Body of pancreas (tissue), 4 donors: ENCODE data around the gene COPS3. TPM values are rescaled to one million over a fixed set of nuclear protein-coding genes. Genes with fewer than 3 reads are reported as not detected.
"Not testable (repeated sequence)": the region's sequence is repeated elsewhere in the genome, so short reads cannot be mapped to it uniquely, and the experiment has no call there.

Experiments
- ATAC-seq: fragments of 150-250 bp; one replicate; pipeline ENCODE4 v1.9.1; 2016
- DNase-seq, 4 donors: peaks; one replicate each; pipeline ENCODE4 v3.0.0-alpha.2; 2019
- H3K27ac ChIP-seq, 4 donors: fragments of 200-600 bp; sonication (generic); 1 replicate in 3 of 4; 2 replicates in 1 of 4; pipeline versions ENCODE4 v1.5.1 to v1.6.1; 2016 to 2019; ENCODE audit warnings: mild to moderate bottlenecking in 1 of 4, mixed read lengths in 1 of 4, moderate library complexity in 1 of 4
- H3K27me3 ChIP-seq, 2 donors: fragments of 200-600 bp; sonication (generic); one replicate each; pipeline ENCODE4 v1.6.0; 2016; ENCODE audit warnings: mild to moderate bottlenecking in 1 of 2
- H3K36me3 ChIP-seq, 2 donors: fragments of 200-600 bp; sonication (generic); replicated peaks in 1 of 2; 2 replicates each; pipeline ENCODE4 v1.5.1; 2016; ENCODE audit warnings: low read depth in 2 of 2; ENCODE audit not compliant: insufficient read depth in 1 of 2
- H3K4me1 ChIP-seq: fragments of 200-600 bp; sonication (generic); one replicate; pipeline ENCODE4 v1.6.0; 2016
- H3K4me3 ChIP-seq, 2 donors: fragments of 200-600 bp; sonication (generic); 1 replicate in 1 of 2; 2 replicates in 1 of 2; pipeline ENCODE4 v1.5.1; 2016 to 2019
- H3K9me3 ChIP-seq, 3 donors: fragments of 200-600 bp; sonication (generic); 1 replicate in 2 of 3; 2 replicates in 1 of 3; pipeline ENCODE4 v1.5.1; 2016
- POLR2A ChIP-seq, 3 donors: fragments of 450-650 bp; IDR thresholded peaks; one replicate each; pipeline ENCODE4 v1.6.1; 2016; ENCODE audit warnings: antibody characterized with exemption in 3 of 3, mild to moderate bottlenecking in 2 of 3
- WGBS, 2 donors: methylation state at CpG; one replicate each; pipeline ENCODE4 v1.1.5; 2017; 5-methylcytosine and 5-hydroxymethylcytosine counted together
- intact Hi-C: fragments of 100-400 bp; cut with DNase I; formaldehyde crosslinking; loops from one replicate; pipeline ENCODE4 v1.15.1; 2023
- total RNA-seq, 2 donors: library from RNA; depleted of rRNA; stranded (reverse); fragments of >200 nt; gene quantifications; one replicate each; pipeline ENCODE4 v1.1.0, GENCODE V29; 2016
- TF ChIP-seq, protein P1 (sequence below), 7 experiments: fragments of 450-650 bp in 4 of 7; fragments of 200-600 bp in 3 of 7; sonication (generic) in 3 of 7; IDR thresholded peaks; one replicate each; pipeline ENCODE4 v1.5.1; 2016 to 2019; ENCODE audit warnings: antibody characterized with exemption in 7 of 7

Gene COPS3
- total RNA-seq, 2 donors from 2014 or later, result 23.1 to 29.8 TPM

GRCh38 chr17:17269926-17270773 lies 10.9 kb downstream of the COPS3 start:
- TF ChIP-seq, protein P1, sequence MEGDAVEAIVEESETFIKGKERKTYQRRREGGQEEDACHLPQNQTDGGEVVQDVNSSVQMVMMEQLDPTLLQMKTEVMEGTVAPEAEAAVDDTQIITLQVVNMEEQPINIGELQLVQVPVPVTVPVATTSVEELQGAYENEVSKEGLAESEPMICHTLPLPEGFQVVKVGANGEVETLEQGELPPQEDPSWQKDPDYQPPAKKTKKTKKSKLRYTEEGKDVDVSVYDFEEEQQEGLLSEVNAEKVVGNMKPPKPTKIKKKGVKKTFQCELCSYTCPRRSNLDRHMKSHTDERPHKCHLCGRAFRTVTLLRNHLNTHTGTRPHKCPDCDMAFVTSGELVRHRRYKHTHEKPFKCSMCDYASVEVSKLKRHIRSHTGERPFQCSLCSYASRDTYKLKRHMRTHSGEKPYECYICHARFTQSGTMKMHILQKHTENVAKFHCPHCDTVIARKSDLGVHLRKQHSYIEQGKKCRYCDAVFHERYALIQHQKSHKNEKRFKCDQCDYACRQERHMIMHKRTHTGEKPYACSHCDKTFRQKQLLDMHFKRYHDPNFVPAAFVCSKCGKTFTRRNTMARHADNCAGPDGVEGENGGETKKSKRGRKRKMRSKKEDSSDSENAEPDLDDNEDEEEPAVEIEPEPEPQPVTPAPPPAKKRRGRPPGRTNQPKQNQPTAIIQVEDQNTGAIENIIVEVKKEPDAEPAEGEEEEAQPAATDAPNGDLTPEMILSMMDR (IDR thresholded peaks at IDR 0.05), result peak in 2 of 7 experiments; percentile 10 to 14
- TF ChIP-seq POLR2A (IDR thresholded peaks at IDR 0.05), result no peak
- H3K4me1 ChIP-seq, result no peaks in the 10 kb centered on the region
- intact Hi-C loops, result no loop called here
- ATAC-seq (no peak), DNase-seq (peak in 1 of 4 donors; percentile 25)
- H3K27ac ChIP-seq, result no peak overlapping the region
- no peaks in the 10 kb centered on the region for H3K27me3 ChIP-seq
- H3K4me3 ChIP-seq, result no peak overlapping the region
- no peaks in the 10 kb centered on the region for H3K9me3 ChIP-seq
- H3K36me3 ChIP-seq, result peaks cover 23 to 33% of the 10 kb centered on the region in 2 donors
- 89 to 92% methylated on average over 9 of the region's 9 CpGs for WGBS, 2 donors

DNA sequence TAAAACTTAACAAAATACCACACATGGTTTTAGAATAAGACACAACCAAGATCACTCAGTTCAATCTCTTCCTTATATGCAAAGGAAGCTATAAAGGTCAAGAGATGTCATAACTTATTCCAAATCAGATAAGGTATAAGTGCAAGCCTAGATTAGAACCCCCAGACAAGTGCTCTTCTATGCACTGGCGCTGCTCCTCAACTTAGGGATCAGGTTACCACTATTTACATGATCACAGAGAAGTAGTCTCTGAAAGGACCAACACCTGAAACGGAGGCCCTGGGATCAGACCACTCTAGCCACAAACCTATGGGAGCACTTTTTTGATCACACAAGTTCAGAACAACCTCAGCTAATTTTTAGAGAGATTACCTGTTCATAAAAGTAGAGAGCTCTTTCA lies 16.6 kb downstream of the COPS3 start:
- intact Hi-C loops, result no loop called here
- Histone ChIP-seq H3K27ac (no peak overlapping the region), H3K9me3 (no peaks in the 10 kb centered on the region), H3K27me3 (no peaks in the 10 kb centered on the region), H3K4me3 (no peak overlapping the region), H3K36me3 (peaks cover 4 to 40% of the 10 kb centered on the region in 2 donors), H3K4me1 (no peaks in the 10 kb centered on the region)
- ATAC-seq (no peak), DNase-seq (no peak)
- TF ChIP-seq POLR2A (IDR thresholded peaks at IDR 0.05), result no peak
- TF ChIP-seq, protein P1 (IDR thresholded peaks at IDR 0.05), result no peak
- WGBS, 2 donors, result 79 to 85% methylated on average over 2 of the region's 2 CpGs

GRCh38 chr17:17258998-17259397 lies 22.0 kb downstream of the COPS3 start:
- TF ChIP-seq, protein P1 (IDR thresholded peaks at IDR 0.05), result no peak
- TF ChIP-seq POLR2A (IDR thresholded peaks at IDR 0.05), result no peak
- intact Hi-C loops, result no loop called here
- Histone ChIP-seq H3K36me3 (peaks cover 0 to 31% of the 10 kb centered on the region in 2 donors), H3K4me1 (no peaks in the 10 kb centered on the region), H3K27me3 (no peaks in the 10 kb centered on the region), H3K4me3 (no peak overlapping the region), H3K27ac (no peak overlapping the region), H3K9me3 (no peaks in the 10 kb centered on the region)
- DNase-seq (no peak), ATAC-seq (no peak)
- 92 to 95% methylated on average over 4 of the region's 4 CpGs for WGBS, 2 donors

DNA sequence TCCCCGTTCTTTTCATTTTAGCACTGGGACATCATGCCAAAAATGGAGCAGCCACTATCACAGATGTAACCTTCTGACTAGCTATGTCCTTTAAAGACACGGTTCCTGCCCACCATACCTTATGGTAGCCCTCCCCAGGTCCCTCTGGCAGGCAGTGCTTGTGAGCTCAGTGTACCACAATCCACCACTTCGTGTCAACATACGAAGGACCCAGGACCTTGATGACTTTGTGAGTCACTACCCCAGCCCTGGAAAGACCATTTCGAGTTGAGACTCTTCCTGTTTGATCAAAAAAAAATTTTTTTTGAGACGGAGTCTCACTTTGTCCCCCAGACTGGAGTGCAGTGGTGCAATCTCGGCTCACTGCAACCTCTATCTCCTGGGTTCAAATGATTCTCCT lies 23.0 kb downstream of the COPS3 start:
- Histone ChIP-seq H3K27ac (no peak overlapping the region), H3K4me3 (no peak overlapping the region), H3K27me3 (no peaks in the 10 kb centered on the region), H3K36me3 (peaks cover 4 to 33% of the 10 kb centered on the region in 2 donors), H3K4me1 (no peaks in the 10 kb centered on the region), H3K9me3 (no peaks in the 10 kb centered on the region)
- 94 to 100% methylated on average over 6 to 7 of the region's 7 CpGs for WGBS, 2 donors
- intact Hi-C loops, result no loop called here
- ATAC-seq (no peak), DNase-seq (no peak)
- TF ChIP-seq, protein P1 (IDR thresholded peaks at IDR 0.05), result no peak
- TF ChIP-seq POLR2A (IDR thresholded peaks at IDR 0.05), result no peak

DNA sequence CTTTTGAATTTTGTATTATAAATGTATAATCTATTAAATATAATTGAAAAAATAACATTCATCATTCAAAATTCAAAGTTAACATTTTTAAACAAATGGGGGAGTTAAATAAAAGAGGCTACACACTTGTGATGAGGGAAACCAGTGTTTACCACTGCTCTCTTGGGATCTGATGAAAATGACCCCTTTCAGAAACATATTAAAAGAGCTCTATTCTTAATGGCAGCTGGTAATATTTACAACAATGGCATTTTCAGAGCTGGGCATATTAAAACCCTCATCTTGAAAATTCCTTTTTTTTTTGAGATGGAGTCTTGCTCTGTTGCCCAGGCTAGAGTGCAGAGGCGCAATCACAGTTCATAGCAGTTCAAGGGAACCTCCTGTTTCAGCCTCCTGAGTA lies 24.7 kb downstream of the COPS3 start:
- H3K27me3 ChIP-seq, result no peaks in the 10 kb centered on the region
- H3K36me3 ChIP-seq, result peaks cover 4 to 35% of the 10 kb centered on the region in 2 donors
- WGBS, 2 donors, result 91 to 100% methylated on average over 1 of the region's 1 CpG
- no peak for ATAC-seq
- no peak for DNase-seq
- H3K4me3 ChIP-seq, result no peak overlapping the region
- H3K4me1 ChIP-seq, result no peaks in the 10 kb centered on the region
- H3K27ac ChIP-seq, result no peak overlapping the region
- intact Hi-C loops, result no loop called here
- no peaks in the 10 kb centered on the region for H3K9me3 ChIP-seq
- no peak for TF ChIP-seq POLR2A (IDR thresholded peaks at IDR 0.05)
- TF ChIP-seq, protein P1 (IDR thresholded peaks at IDR 0.05), result no peak

- intact Hi-C loops, H3K27me3 ChIP-seq, H3K9me3 ChIP-seq, H3K4me1 ChIP-seq, ATAC-seq, H3K27ac ChIP-seq, DNase-seq, H3K4me3 ChIP-seq: not testable (repeated sequence)
- 89 to 94% methylated on average over 11 of the region's 11 CpGs for WGBS, 2 donors
- peaks cover 4 to 31% of the 10 kb centered on the region in 2 donors for H3K36me3 ChIP-seq
Observed at GRCh38 chr17:17255689-17256088, 25.4 kb downstream of the COPS3 start.
